Measurements from ENCODE around the gene SSNA1.

DNA sequence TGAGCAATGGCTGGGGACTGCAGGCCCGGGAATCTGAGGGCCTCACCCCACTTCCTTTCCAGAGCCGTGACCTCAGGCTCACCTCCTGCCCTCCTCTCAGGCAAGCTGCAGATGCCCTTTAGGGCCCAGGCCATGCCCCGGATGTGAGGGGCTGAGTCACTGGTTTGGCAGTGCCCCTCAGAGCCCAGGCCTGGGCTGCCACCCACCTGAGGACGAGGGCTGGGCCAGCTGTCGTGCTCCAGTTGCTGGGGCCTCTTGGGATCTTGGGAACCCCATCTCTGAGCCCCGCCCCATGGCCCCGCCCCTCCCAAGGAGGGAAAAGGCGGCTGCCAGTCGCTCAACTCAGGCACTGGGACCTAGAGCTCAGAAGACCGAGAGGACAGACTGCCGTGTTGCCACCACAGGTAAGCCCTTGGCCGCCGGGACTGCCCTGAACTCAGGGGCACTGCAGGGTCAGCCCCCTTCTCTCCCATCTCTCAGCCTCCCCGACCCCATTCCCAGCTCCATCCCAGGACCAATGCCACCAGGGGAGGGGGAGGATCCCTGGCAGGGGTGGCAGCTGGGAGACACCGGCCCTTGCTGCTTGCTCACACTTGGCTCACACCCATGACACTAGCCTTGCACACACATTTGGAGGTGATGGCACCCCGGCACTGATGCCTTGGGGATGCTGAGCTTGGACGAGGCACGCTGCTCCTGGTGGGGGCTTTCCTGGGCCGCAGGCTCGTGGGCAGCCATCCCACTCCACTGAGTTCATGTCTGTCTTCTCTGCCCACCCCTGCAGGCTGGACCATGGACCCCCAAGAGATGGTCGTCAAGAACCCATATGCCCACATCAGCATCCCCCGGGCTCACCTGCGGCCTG lies 36.6 kb downstream of the SSNA1 start, which contains the start of gene CYSRT1:
- TF ChIP-seq, protein P1, sequence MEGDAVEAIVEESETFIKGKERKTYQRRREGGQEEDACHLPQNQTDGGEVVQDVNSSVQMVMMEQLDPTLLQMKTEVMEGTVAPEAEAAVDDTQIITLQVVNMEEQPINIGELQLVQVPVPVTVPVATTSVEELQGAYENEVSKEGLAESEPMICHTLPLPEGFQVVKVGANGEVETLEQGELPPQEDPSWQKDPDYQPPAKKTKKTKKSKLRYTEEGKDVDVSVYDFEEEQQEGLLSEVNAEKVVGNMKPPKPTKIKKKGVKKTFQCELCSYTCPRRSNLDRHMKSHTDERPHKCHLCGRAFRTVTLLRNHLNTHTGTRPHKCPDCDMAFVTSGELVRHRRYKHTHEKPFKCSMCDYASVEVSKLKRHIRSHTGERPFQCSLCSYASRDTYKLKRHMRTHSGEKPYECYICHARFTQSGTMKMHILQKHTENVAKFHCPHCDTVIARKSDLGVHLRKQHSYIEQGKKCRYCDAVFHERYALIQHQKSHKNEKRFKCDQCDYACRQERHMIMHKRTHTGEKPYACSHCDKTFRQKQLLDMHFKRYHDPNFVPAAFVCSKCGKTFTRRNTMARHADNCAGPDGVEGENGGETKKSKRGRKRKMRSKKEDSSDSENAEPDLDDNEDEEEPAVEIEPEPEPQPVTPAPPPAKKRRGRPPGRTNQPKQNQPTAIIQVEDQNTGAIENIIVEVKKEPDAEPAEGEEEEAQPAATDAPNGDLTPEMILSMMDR (IDR thresholded peaks at IDR 0.05; ENCODE audit: poor library complexity): no peak
- TF ChIP-seq EZH2 (IDR thresholded peaks at IDR 0.05; ENCODE audit: borderline replicate concordance): no peak

Data from hepatocyte (in vitro differentiated cells).